ENCODE results near the gene CCDC60.
"Not testable (repeated sequence)": the region's sequence is repeated elsewhere in the genome, so short reads cannot be mapped to it uniquely, and the experiment has no call there.

The CCDC60 gene

DNA sequence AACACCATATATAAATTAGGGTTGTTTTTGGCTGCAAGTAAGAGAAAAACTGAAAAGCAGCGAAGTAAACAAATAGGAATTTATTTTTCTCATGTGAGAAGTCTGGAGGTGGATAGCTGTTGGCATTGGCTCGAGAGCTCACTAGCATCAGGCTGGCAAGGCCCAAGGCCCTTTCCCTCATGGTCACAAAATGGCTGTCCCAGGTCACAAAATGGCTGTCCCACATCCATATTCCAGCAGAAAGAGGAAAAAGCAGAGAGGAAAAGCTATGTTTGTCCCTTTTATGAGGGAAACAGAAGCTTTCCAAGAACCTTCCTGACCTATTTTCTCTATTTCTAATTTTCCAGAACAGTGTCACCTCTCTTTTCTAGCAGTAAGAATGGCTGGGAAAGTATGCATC is 7.5 kb downstream of the CCDC60 start:
- Histone ChIP-seq H4K20me1 (ENCODE audit: insufficient read depth, low read length) (no peaks in the 10 kb centered on the region), H3K9ac (ENCODE audit: low read length) (no peak overlapping the region), H3K9me3 (ENCODE audit: insufficient read depth, low read length) (no peaks in the 10 kb centered on the region), H3K4me2 (ENCODE audit: low read length) (no peak overlapping the region), H3K4me1 (ENCODE audit: low read length) (no peaks in the 10 kb centered on the region), H3K27me3 (ENCODE audit: low read depth, low read length) (no peaks in the 10 kb centered on the region), H3K36me3 (replicated peaks; ENCODE audit: low read depth, low read length) (no peaks in the 10 kb centered on the region), H2AFZ (ENCODE audit: low read depth, low read length) (no peak overlapping the region), H3K79me2 (ENCODE audit: low read length) (no peaks in the 10 kb centered on the region), H3K27ac (ENCODE audit: low read length) (no peak overlapping the region), H3K4me3 (ENCODE audit: low read length) (no peak overlapping the region)
- TF ChIP-seq, protein P1, sequence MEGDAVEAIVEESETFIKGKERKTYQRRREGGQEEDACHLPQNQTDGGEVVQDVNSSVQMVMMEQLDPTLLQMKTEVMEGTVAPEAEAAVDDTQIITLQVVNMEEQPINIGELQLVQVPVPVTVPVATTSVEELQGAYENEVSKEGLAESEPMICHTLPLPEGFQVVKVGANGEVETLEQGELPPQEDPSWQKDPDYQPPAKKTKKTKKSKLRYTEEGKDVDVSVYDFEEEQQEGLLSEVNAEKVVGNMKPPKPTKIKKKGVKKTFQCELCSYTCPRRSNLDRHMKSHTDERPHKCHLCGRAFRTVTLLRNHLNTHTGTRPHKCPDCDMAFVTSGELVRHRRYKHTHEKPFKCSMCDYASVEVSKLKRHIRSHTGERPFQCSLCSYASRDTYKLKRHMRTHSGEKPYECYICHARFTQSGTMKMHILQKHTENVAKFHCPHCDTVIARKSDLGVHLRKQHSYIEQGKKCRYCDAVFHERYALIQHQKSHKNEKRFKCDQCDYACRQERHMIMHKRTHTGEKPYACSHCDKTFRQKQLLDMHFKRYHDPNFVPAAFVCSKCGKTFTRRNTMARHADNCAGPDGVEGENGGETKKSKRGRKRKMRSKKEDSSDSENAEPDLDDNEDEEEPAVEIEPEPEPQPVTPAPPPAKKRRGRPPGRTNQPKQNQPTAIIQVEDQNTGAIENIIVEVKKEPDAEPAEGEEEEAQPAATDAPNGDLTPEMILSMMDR (IDR thresholded peaks at IDR 0.05; ENCODE audit: low read depth, low read length): no peak
- no peak for TF ChIP-seq EZH2phosphoT487 (IDR thresholded peaks at IDR 0.05; ENCODE audit: low read depth)

DNA sequence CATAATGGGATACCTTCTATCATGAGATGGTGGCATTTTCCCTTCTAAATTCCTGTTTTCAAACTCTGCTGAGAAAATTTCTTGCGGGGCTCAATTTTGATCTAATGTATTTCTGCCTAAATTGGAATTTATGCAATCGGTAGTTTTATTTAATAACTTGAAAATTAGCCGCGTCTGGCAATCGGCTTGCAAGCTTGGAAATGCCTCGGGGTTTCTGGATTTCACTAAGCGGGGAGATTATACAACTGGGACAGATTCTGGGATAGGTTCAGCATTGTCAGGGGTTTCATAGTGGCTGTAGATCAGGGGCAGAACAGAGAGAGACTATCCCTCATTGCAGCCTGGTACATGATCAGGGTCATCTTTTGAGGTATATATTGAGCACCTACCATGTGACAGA is 8.6 kb downstream of the CCDC60 start:
- no peaks in the 10 kb centered on the region for H3K27me3 ChIP-seq (ENCODE audit: low read depth, low read length)
- no peak overlapping the region for H2AFZ ChIP-seq (ENCODE audit: low read depth, low read length)
- H3K9ac ChIP-seq (ENCODE audit: low read length): no peak overlapping the region
- H3K4me1 ChIP-seq (ENCODE audit: low read length): no peaks in the 10 kb centered on the region
- TF ChIP-seq, protein P1 (IDR thresholded peaks at IDR 0.05; ENCODE audit: low read depth, low read length): no peak
- TF ChIP-seq EZH2phosphoT487 (IDR thresholded peaks at IDR 0.05; ENCODE audit: low read depth): no peak
- H3K4me2 ChIP-seq (ENCODE audit: low read length): no peak overlapping the region
- no peaks in the 10 kb centered on the region for H3K9me3 ChIP-seq (ENCODE audit: insufficient read depth, low read length)
- H4K20me1 ChIP-seq (ENCODE audit: insufficient read depth, low read length): no peaks in the 10 kb centered on the region
- no peaks in the 10 kb centered on the region for H3K79me2 ChIP-seq (ENCODE audit: low read length)
- no peak overlapping the region for H3K4me3 ChIP-seq (ENCODE audit: low read length)
- no peak overlapping the region for H3K27ac ChIP-seq (ENCODE audit: low read length)
- H3K36me3 ChIP-seq (replicated peaks; ENCODE audit: low read depth, low read length): no peaks in the 10 kb centered on the region

DNA sequence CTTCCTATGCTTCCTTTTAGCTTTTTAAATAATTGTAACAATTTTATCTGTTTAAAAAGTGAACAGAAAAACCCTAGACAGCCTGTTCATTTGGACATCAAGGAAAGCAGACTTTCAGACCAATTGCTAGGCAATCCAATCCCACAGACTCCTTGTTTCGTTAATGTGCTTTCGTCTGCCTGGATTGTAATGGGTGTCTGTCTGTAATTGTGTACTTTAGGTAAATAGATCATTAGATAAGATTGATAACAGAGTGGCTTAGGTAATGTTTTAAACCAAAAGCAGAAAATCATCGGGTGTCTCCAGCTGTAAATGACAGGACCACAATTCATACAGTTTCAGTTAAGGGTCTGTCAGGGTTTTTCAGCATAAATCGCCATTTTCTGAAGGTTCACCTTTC is 19.6 kb downstream of the CCDC60 start:
- no peak overlapping the region for H3K4me2 ChIP-seq (ENCODE audit: low read length)
- no peaks in the 10 kb centered on the region for H3K36me3 ChIP-seq (replicated peaks; ENCODE audit: low read depth, low read length)
- no peak overlapping the region for H3K4me3 ChIP-seq (ENCODE audit: low read length)
- no peaks in the 10 kb centered on the region for H4K20me1 ChIP-seq (ENCODE audit: insufficient read depth, low read length)
- no peaks in the 10 kb centered on the region for H3K79me2 ChIP-seq (ENCODE audit: low read length)
- TF ChIP-seq, protein P1 (IDR thresholded peaks at IDR 0.05; ENCODE audit: low read depth, low read length): no peak
- no peak for TF ChIP-seq EZH2phosphoT487 (IDR thresholded peaks at IDR 0.05; ENCODE audit: low read depth)
- H2AFZ ChIP-seq (ENCODE audit: low read depth, low read length): no peak overlapping the region
- H3K9me3 ChIP-seq (ENCODE audit: insufficient read depth, low read length): no peaks in the 10 kb centered on the region
- no peaks in the 10 kb centered on the region for H3K4me1 ChIP-seq (ENCODE audit: low read length)
- H3K27me3 ChIP-seq (ENCODE audit: low read depth, low read length): no peaks in the 10 kb centered on the region
- no peak overlapping the region for H3K27ac ChIP-seq (ENCODE audit: low read length)
- H3K9ac ChIP-seq (ENCODE audit: low read length): no peak overlapping the region

DNA sequence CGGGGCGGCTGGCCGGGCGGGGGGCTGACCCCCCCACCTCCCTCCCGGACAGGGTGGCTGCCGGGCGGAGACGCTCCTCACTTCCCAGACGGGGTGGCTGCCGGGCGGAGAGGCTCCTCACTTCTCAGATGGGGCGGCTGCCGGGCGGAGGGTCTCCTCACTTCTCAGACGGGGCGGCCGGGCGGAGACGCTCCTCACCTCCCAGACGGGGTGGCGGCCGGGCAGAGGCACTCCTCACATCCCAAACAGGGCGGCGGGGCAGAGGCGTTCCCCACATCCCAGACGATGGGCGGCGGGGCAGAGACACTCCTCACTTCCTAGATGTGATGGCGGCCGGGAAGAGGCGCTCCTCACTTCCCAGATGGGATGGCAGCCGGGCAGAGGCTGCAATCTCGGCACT is 25.8 kb downstream of the CCDC60 start:
- not testable (repeated sequence) for H3K9me3 ChIP-seq (ENCODE audit: insufficient read depth, low read length); H3K79me2 ChIP-seq (ENCODE audit: low read length); H3K27ac ChIP-seq (ENCODE audit: low read length); H3K4me2 ChIP-seq (ENCODE audit: low read length); H3K36me3 ChIP-seq (replicated peaks; ENCODE audit: low read depth, low read length); H3K4me1 ChIP-seq (ENCODE audit: low read length); H2AFZ ChIP-seq (ENCODE audit: low read depth, low read length); H4K20me1 ChIP-seq (ENCODE audit: insufficient read depth, low read length); H3K27me3 ChIP-seq (ENCODE audit: low read depth, low read length); H3K9ac ChIP-seq (ENCODE audit: low read length); H3K4me3 ChIP-seq (ENCODE audit: low read length)

DNA sequence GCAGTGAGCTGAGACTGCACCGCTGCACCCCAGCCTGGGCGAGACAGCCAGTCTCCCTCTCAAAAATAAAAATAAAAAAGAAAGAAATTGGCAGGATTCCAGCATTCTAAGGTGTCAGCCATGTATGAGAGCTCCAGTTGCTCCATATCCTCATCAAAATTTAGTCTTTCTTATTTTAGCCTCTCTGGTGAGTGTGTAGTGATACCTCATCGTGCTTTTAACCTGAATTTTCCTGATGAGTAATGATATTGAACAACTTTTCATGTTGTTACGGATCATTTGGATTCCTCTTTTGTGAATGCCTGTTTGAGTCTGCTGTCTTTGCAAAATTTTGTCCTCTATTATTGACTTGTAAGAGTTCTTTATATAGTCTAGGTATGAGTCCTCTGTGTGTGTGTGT is 28.5 kb downstream of the CCDC60 start:
- Histone ChIP-seq H3K79me2 (ENCODE audit: low read length) (no peaks in the 10 kb centered on the region), H3K4me1 (ENCODE audit: low read length) (no peaks in the 10 kb centered on the region), H3K9ac (ENCODE audit: low read length) (no peak overlapping the region), H3K27me3 (ENCODE audit: low read depth, low read length) (no peaks in the 10 kb centered on the region), H2AFZ (ENCODE audit: low read depth, low read length) (no peak overlapping the region), H3K4me2 (ENCODE audit: low read length) (no peak overlapping the region), H4K20me1 (ENCODE audit: insufficient read depth, low read length) (no peaks in the 10 kb centered on the region), H3K27ac (ENCODE audit: low read length) (no peak overlapping the region), H3K9me3 (ENCODE audit: insufficient read depth, low read length) (no peaks in the 10 kb centered on the region), H3K36me3 (replicated peaks; ENCODE audit: low read depth, low read length) (no peaks in the 10 kb centered on the region), H3K4me3 (ENCODE audit: low read length) (no peak overlapping the region)
- TF ChIP-seq EZH2phosphoT487 (IDR thresholded peaks at IDR 0.05; ENCODE audit: low read depth): no peak
- TF ChIP-seq, protein P1 (IDR thresholded peaks at IDR 0.05; ENCODE audit: low read depth, low read length): no peak
